Spleen (tissue), 7 donors: Measurements from ENCODE around the gene GFAP.

ENCODE experiments used
- POLR2A ChIP-seq, 3 donors: fragments of 450-650 bp; IDR thresholded peaks; one replicate each; pipeline ENCODE4 v1.5.1; 2017; ENCODE audit warnings: antibody characterized with exemption in 3 of 3, mild to moderate bottlenecking in 1 of 3
- POLR2AphosphoS5 ChIP-seq, 3 donors: sonication (generic); formaldehyde crosslinking; IDR thresholded peaks; one replicate each; pipeline ENCODE4 v1.5.1; 2017; ENCODE audit warnings: antibody characterized with exemption in 3 of 3
- TF ChIP-seq, protein P1 (sequence below), 11 experiments: fragments of 200-600 bp in 7 of 11; fragments of 450-650 bp in 4 of 11; sonication (generic) in 4 of 11; IDR thresholded peaks in 8 of 11; conservative IDR thresholded peaks in 3 of 11; 1 replicate in 7 of 11; 2 replicates in 4 of 11; pipeline versions ENCODE4 v1.4.0 to v1.8.0; 2016 to 2021; ENCODE audit warnings: antibody characterized with exemption in 11 of 11, inconsistent platforms in 4 of 11, mild to moderate bottlenecking in 1 of 11
- donor health status: DM: no; HTN: no; CAD: no; lungs with moderate emphysema.
- donor health status: DM: no; HTN: no; CAD: no.
- donor health status: DM: no; HTN: no; CAD: no.

DNA sequence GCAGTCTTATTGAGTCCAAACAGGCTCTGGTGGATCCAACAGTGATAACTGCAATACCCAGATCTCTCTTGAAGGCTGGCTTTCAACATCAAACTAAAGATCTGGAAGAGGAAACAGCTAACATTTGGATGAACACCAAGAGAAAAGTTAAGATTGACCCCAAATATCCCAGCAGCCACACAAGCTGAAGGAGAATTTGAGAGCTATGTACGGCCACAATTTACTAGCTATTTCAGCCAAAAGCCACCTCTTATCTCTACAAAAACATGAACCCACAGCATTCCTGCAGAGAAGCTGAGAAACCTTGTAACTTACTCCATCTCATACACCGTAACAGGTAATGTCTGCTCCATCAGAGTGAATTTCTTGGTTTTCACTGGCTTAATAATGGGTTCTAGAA lies 30.4 kb downstream of the GFAP start:
- TF ChIP-seq POLR2AphosphoS5 (IDR thresholded peaks at IDR 0.05) (no peak), POLR2A (IDR thresholded peaks at IDR 0.05) (no peak)
- TF ChIP-seq, protein P1, sequence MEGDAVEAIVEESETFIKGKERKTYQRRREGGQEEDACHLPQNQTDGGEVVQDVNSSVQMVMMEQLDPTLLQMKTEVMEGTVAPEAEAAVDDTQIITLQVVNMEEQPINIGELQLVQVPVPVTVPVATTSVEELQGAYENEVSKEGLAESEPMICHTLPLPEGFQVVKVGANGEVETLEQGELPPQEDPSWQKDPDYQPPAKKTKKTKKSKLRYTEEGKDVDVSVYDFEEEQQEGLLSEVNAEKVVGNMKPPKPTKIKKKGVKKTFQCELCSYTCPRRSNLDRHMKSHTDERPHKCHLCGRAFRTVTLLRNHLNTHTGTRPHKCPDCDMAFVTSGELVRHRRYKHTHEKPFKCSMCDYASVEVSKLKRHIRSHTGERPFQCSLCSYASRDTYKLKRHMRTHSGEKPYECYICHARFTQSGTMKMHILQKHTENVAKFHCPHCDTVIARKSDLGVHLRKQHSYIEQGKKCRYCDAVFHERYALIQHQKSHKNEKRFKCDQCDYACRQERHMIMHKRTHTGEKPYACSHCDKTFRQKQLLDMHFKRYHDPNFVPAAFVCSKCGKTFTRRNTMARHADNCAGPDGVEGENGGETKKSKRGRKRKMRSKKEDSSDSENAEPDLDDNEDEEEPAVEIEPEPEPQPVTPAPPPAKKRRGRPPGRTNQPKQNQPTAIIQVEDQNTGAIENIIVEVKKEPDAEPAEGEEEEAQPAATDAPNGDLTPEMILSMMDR (IDR thresholded peaks at IDR 0.05 in 8 of 11, conservative IDR thresholded peaks at IDR 0.05 in 3 of 11), result no peak
